Colonic mucosa (tissue), 4 donors: ENCODE measurements around the gene FXYD7. TPM values are rescaled to one million over a fixed set of nuclear protein-coding genes. Genes with fewer than 3 reads are reported as not detected.

Source experiments
- DNase-seq: peaks from one replicate; pipeline ENCODE4 v3.0.0-alpha.2; 2020
- H3K27ac ChIP-seq: fragments of 200-600 bp; one replicate; pipeline ENCODE4 v1.8.0; 2021
- H3K27me3 ChIP-seq: fragments of 200-600 bp; one replicate; pipeline ENCODE4 v1.8.0; 2021
- H3K36me3 ChIP-seq: fragments of 200-600 bp; one replicate; pipeline ENCODE4 v1.8.0; 2021
- H3K4me1 ChIP-seq: fragments of 200-600 bp; one replicate; pipeline ENCODE4 v1.8.0; 2021; ENCODE audit warnings: mild to moderate bottlenecking
- H3K4me3 ChIP-seq: fragments of 200-600 bp; one replicate; pipeline ENCODE4 v1.8.0; 2021
- H3K9ac ChIP-seq, 2 donors: one replicate each; pipeline ENCODE4 v1.7.0; 2013; ENCODE audit warnings: control low read depth in 2 of 2, low read depth in 2 of 2, low read length in 2 of 2
- H3K9me3 ChIP-seq: fragments of 200-600 bp; one replicate; pipeline ENCODE4 v1.8.0; 2021
- CTCF ChIP-seq: fragments of 200-600 bp; IDR thresholded peaks from one replicate; pipeline ENCODE4 v1.8.0; 2022; ENCODE audit warnings: antibody characterized with exemption, mild to moderate bottlenecking
- intact Hi-C: fragments of 100-400 bp; cut with DNase I; formaldehyde crosslinking; loops from one replicate; pipeline ENCODE4 v1.14.1; 2022
- total RNA-seq, 2 donors: library from RNA; stranded (reverse); fragmentation: NEBNext Ultra II Directional in 1 of 2; extraction: Animal tissue kit (Norgen Biotek cat#: 25700) in 1 of 2; gene quantifications; one replicate each; pipeline ENCODE4 v1.2.1, GENCODE V29; 2021
- donor health status: healthy.
- donor health status: DM: no; HTN: no; CAD: no.
- donor health status: DM: no; HTN: no; CAD: no.

Gene FXYD7
- total RNA-seq, 2 donors from 2014 or later: 0.47 to 0.61 TPM

- intact Hi-C loops: no loop called here
- no peaks in the 10 kb centered on the region for H3K9me3 ChIP-seq
- peak overlapping the region; percentile 48 to 67 for H3K9ac ChIP-seq
- peak; percentile 39 for TF ChIP-seq CTCF
- H3K4me3 ChIP-seq: peak overlapping the region; percentile 57
- DNase-seq: peak; percentile 50
- H3K4me1 ChIP-seq: no peaks in the 10 kb centered on the region
- H3K27me3 ChIP-seq: peaks cover 13% of the 10 kb centered on the region
- H3K36me3 ChIP-seq: no peaks in the 10 kb centered on the region
- no peak overlapping the region for H3K27ac ChIP-seq
Observed at GRCh38 chr19:35153701-35154524, 10.9 kb downstream of the FXYD7 start.

- peak; percentile 72 for DNase-seq
- H3K4me3 ChIP-seq: peak within 1 kb of the TSS; percentile 57
- H3K9ac ChIP-seq: peak within 1 kb of the TSS; percentile 48 to 74
- intact Hi-C loops: no loop called here
- no peaks in the 10 kb centered on the region for H3K4me1 ChIP-seq
- H3K9me3 ChIP-seq: no peaks in the 10 kb centered on the region
- H3K36me3 ChIP-seq: no peaks in the 10 kb centered on the region
- peak within 1 kb of the TSS; percentile 53 for H3K27ac ChIP-seq
- peaks cover 13% of the 10 kb centered on the region for H3K27me3 ChIP-seq
- no peak for TF ChIP-seq CTCF
Observed at GRCh38 chr19:35154525-35155406, 11.7 kb downstream of the FXYD7 start, which contains the start of gene FXYD5. TSS of gene FXYD5 (plus strand) at chr19:35154735. CDS start at chr19:35155551, 816 bp downstream.

GRCh38 chr19:35155441-35155840 lies 12.4 kb downstream of the FXYD7 start:
- intact Hi-C loops: no loop called here
- no peak for TF ChIP-seq CTCF
- H3K9ac ChIP-seq: peak overlapping the region; percentile 48 to 74

GRCh38 chr19:35155981-35156672 lies 13.1 kb downstream of the FXYD7 start:
- H3K9ac ChIP-seq: peak overlapping the region in 1 of 2 donors; percentile 74
- no peaks in the 10 kb centered on the region for H3K4me1 ChIP-seq
- H3K27me3 ChIP-seq: peaks cover 13% of the 10 kb centered on the region
- no peaks in the 10 kb centered on the region for H3K36me3 ChIP-seq
- TF ChIP-seq CTCF: no peak
- no peaks in the 10 kb centered on the region for H3K9me3 ChIP-seq
- no peak overlapping the region for H3K27ac ChIP-seq
- H3K4me3 ChIP-seq: peak overlapping the region; percentile 57
- intact Hi-C loops: no loop called here
- no peak for DNase-seq

More at GRCh38 chr19:35155441-35155840, 12.4 kb downstream of the FXYD7 start:
- Histone ChIP-seq H3K36me3 (no peaks in the 10 kb centered on the region), H3K9me3 (no peaks in the 10 kb centered on the region), H3K4me3 (peak overlapping the region; percentile 57), H3K4me1 (no peaks in the 10 kb centered on the region), H3K27ac (peak overlapping the region; percentile 53), H3K27me3 (peaks cover 13% of the 10 kb centered on the region)
- DNase-seq: no peak

- intact Hi-C loops: no loop called here
- DNase-seq: no peak
- peaks cover 13% of the 10 kb centered on the region for H3K27me3 ChIP-seq
- no peaks in the 10 kb centered on the region for H3K4me1 ChIP-seq
- no peaks in the 10 kb centered on the region for H3K9me3 ChIP-seq
- H3K9ac ChIP-seq: no peak overlapping the region
- H3K27ac ChIP-seq: no peak overlapping the region
- TF ChIP-seq CTCF: no peak
- H3K4me3 ChIP-seq: no peak overlapping the region
- H3K36me3 ChIP-seq: no peaks in the 10 kb centered on the region
Observed at GRCh38 chr19:35156673-35157014, 13.6 kb downstream of the FXYD7 start.
